PC-3 (cell line): ENCODE data around the gene BAIAP2L2.

Experiments
- CTCF ChIP-seq: fragments of 300-600 bp; sonication (generic); conservative IDR thresholded peaks from 2 replicates; pipeline ENCODE4 v1.5.1; 2017; ENCODE audit warnings: antibody characterized with exemption, low read depth, mild to moderate bottlenecking, low read length
- EZH2 ChIP-seq: fragments of 300-600 bp; sonication (generic); IDR thresholded peaks from one replicate; pipeline ENCODE4 v1.6.1; 2017; ENCODE audit warnings: antibody characterized with exemption, mild to moderate bottlenecking, low read length; ENCODE audit not compliant: unreplicated experiment
- EZH2phosphoT487 ChIP-seq: fragments of 300-600 bp; sonication (generic); IDR thresholded peaks from 2 replicates; pipeline ENCODE4 v1.6.1; 2018; ENCODE audit warnings: mild to moderate bottlenecking, antibody characterized with exemption, low read length, borderline replicate concordance

GRCh38 chr22:38098410-38099249 lies 11.9 kb downstream of the BAIAP2L2 start:
- no peak for TF ChIP-seq CTCF
- TF ChIP-seq EZH2phosphoT487: no peak
- no peak for TF ChIP-seq EZH2
